CD14-positive monocyte (primary cell): ENCODE measurements around the gene STIM1. TPM values are rescaled to one million over a fixed set of nuclear protein-coding genes. Genes with fewer than 3 reads are reported as not detected.

Experiments
- DNase-seq, 3 donors: peaks; one replicate each; pipeline ENCODE4 v3.0.0-alpha.2; 2011 to 2022
- H2AFZ ChIP-seq: 2 replicates; pipeline ENCODE4 v1.6.0; 2012; ENCODE audit warnings: mild to moderate bottlenecking, low read depth, low read length, inconsistent platforms; ENCODE audit not compliant: insufficient read depth, poor library complexity, severe bottlenecking
- H3K27ac ChIP-seq, 2 donors: 1 replicate in 1 of 2; 2 replicates in 1 of 2; pipeline ENCODE4 v1.5.1; 2012 to 2013; ENCODE audit warnings: low read length in 2 of 2, control low read depth in 1 of 2, inconsistent platforms in 1 of 2, low read depth in 1 of 2, mild to moderate bottlenecking in 1 of 2
- H3K27me3 ChIP-seq, 2 donors: one replicate each; pipeline versions ENCODE4 v1.6.0 to v1.6.1; 2011 to 2013; ENCODE audit warnings: low read length in 2 of 2; ENCODE audit not compliant: control insufficient read depth in 2 of 2, insufficient read depth in 2 of 2
- H3K36me3 ChIP-seq, 2 donors: replicated peaks in 1 of 2; 1 replicate in 1 of 2; 2 replicates in 1 of 2; pipeline versions ENCODE4 v1.5.1 to v1.6.1; 2012 to 2013; ENCODE audit warnings: low read length in 2 of 2, control low read depth in 1 of 2, inconsistent platforms in 1 of 2, mild to moderate bottlenecking in 1 of 2; ENCODE audit not compliant: insufficient read depth in 2 of 2, control insufficient read depth in 1 of 2
- H3K4me1 ChIP-seq, 2 donors: 1 replicate in 1 of 2; 2 replicates in 1 of 2; pipeline versions ENCODE4 v1.5.1 to v1.6.1; 2012 to 2013; ENCODE audit warnings: low read length in 2 of 2, control low read depth in 1 of 2, inconsistent platforms in 1 of 2, mild to moderate bottlenecking in 1 of 2, moderate library complexity in 1 of 2; ENCODE audit not compliant: insufficient read depth in 2 of 2, control insufficient read depth in 1 of 2
- H3K4me2 ChIP-seq: replicated peaks from 2 replicates; pipeline ENCODE3; 2012; ENCODE audit warnings: low read length, moderate library complexity, mild to moderate bottlenecking; ENCODE audit not compliant: poor library complexity, severe bottlenecking; ENCODE audit errors: extremely low read depth
- H3K4me3 ChIP-seq, 3 experiments: fragments of 200-600 bp in 1 of 3; sonication (generic) in 1 of 3; replicated peaks in 1 of 3; 1 replicate in 2 of 3; 2 replicates in 1 of 3; pipeline ENCODE4 v1.5.1; 2011 to 2013; ENCODE audit warnings: low read length in 3 of 3, mild to moderate bottlenecking in 3 of 3, control low read depth in 2 of 3, low read depth in 2 of 3, inconsistent platforms in 1 of 3, moderate library complexity in 1 of 3
- H3K79me2 ChIP-seq: 2 replicates; pipeline ENCODE4 v1.6.0; 2012; ENCODE audit warnings: mild to moderate bottlenecking, control low read depth, inconsistent platforms, low read length, moderate library complexity; ENCODE audit not compliant: insufficient read depth
- H3K9ac ChIP-seq: 2 replicates; pipeline ENCODE4 v1.6.0; 2017; ENCODE audit warnings: low read length, mild to moderate bottlenecking; ENCODE audit not compliant: insufficient read depth, poor library complexity, severe bottlenecking
- H3K9me3 ChIP-seq, 2 donors: replicated peaks in 1 of 2; 1 replicate in 1 of 2; 2 replicates in 1 of 2; pipeline versions ENCODE4 v1.5.1 to v1.6.1; 2012 to 2013; ENCODE audit warnings: low read length in 2 of 2, control low read depth in 1 of 2; ENCODE audit not compliant: control insufficient read depth in 1 of 2, insufficient read depth in 1 of 2
- H4K20me1 ChIP-seq: 2 replicates; pipeline ENCODE4 v1.6.0; 2012; ENCODE audit warnings: mild to moderate bottlenecking, low read length, control low read depth, moderate library complexity; ENCODE audit not compliant: insufficient read depth
- H3K27ac Mint-ChIP-seq, 7 donors: one replicate each; pipeline ENCODE4 v1.8.0; 2020; ENCODE audit warnings: mild to moderate bottlenecking in 7 of 7, mixed read lengths in 7 of 7, moderate library complexity in 6 of 7, inconsistent platforms in 2 of 7
- H3K27me3 Mint-ChIP-seq, 3 donors: one replicate each; pipeline ENCODE4 v1.8.0; 2021 to 2022; ENCODE audit warnings: low read depth in 3 of 3, mild to moderate bottlenecking in 3 of 3, mixed read lengths in 3 of 3, moderate library complexity in 3 of 3, inconsistent platforms in 1 of 3
- H3K36me3 Mint-ChIP-seq, 2 donors: one replicate each; pipeline ENCODE4 v1.8.0; 2020; ENCODE audit warnings: mixed read lengths in 2 of 2, inconsistent platforms in 1 of 2, mild to moderate bottlenecking in 1 of 2
- H3K4me1 Mint-ChIP-seq: one replicate; pipeline ENCODE4 v1.8.0; 2020; ENCODE audit warnings: mild to moderate bottlenecking, mixed read lengths
- H3K4me3 Mint-ChIP-seq, 2 donors: one replicate each; pipeline ENCODE4 v1.8.0; 2020; ENCODE audit warnings: mild to moderate bottlenecking in 2 of 2, mixed read lengths in 2 of 2, moderate library complexity in 1 of 2
- H3K9me3 Mint-ChIP-seq, 7 donors: one replicate each; pipeline ENCODE4 v1.8.0; 2020 to 2022; ENCODE audit warnings: mixed read lengths in 7 of 7, mild to moderate bottlenecking in 6 of 7, moderate library complexity in 6 of 7, inconsistent platforms in 2 of 7
- CTCF ChIP-seq: fragments of 200-600 bp; IDR thresholded peaks from one replicate; pipeline ENCODE4 v1.8.0; 2022; ENCODE audit warnings: antibody characterized with exemption, mild to moderate bottlenecking
- WGBS: methylation state at CpG from one replicate; pipeline ENCODE4 v1.1.5; 2013; ENCODE audit warnings: missing lambda C conversion rate; ENCODE audit not compliant: insufficient coverage; 5-methylcytosine and 5-hydroxymethylcytosine counted together
- intact Hi-C, 2 donors: fragments of 100-400 bp; cut with micrococcal nuclease; formaldehyde crosslinking; loops; one replicate each; pipeline versions ENCODE4 v1.15.0 to v1.15.1; 2023
- polyA plus RNA-seq, 3 donors: library from polyadenylated mRNA; depleted of rRNA in 1 of 3; unstranded in 2 of 3; stranded (reverse) in 1 of 3; fragments of 300-500 nt in 2 of 3; fragments of >200 nt in 1 of 3; fragmentation: Illumina TruSeq in 2 of 3; gene quantifications; 1 replicate in 2 of 3; 2 replicates in 1 of 3; pipeline ENCODE4 v1.2.3, GENCODE V29; 2012 to 2021

STIM1 gene
- polyA plus RNA-seq, 3 donors = 14.0 to 68.6 (median 21.0) TPM

DNA sequence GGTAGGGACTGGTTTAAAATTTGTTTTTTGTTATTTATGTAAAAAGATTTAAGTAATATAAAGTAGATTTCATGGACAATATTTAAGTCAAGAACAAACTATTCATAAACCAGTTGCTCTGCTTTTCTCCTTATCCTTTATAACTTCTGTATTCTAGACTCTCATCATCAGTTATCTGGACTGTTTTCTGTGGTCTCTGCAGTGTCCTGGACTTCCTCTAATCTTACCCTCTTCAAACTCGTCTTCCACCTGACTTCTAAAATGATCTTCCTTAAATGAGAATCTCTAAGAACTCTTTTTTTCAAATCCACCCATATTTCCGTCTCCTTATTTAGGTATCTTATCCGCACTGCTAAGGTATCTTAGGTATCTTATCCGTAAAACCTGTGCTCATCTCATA is 247.2 kb downstream of the STIM1 start:
- H3K4me1 Mint-ChIP-seq = peaks cover 8% of the 10 kb centered on the region
- Histone ChIP-seq H3K79me2 (peaks cover 72% of the 10 kb centered on the region), H4K20me1 (no peaks in the 10 kb centered on the region), H3K27me3 (no peaks in the 10 kb centered on the region), H3K4me3 (no peak overlapping the region), H3K9ac (no peak overlapping the region), H3K9me3 (no peaks in the 10 kb centered on the region), H3K4me2 (no peak overlapping the region), H2AFZ (no peak overlapping the region), H3K4me1 (no peaks in the 10 kb centered on the region), H3K36me3 (peaks cover 16 to 56% of the 10 kb centered on the region in 2 donors), H3K27ac (no peak overlapping the region)
- H3K36me3 Mint-ChIP-seq = peaks cover 33 to 56% of the 10 kb centered on the region in 2 donors
- no peak for TF ChIP-seq CTCF
- DNase-seq = no peak
- H3K9me3 Mint-ChIP-seq = no peaks in the 10 kb centered on the region
- no peak overlapping the region for H3K4me3 Mint-ChIP-seq
- H3K27ac Mint-ChIP-seq = peak overlapping the region in 4 of 7 donors; percentile 7 to 74 (median 38)
- H3K27me3 Mint-ChIP-seq = no peaks in the 10 kb centered on the region
- intact Hi-C loops = no loop called here
- no CpG with 5 or more reads among the region's 4 CpGs for WGBS

DNA sequence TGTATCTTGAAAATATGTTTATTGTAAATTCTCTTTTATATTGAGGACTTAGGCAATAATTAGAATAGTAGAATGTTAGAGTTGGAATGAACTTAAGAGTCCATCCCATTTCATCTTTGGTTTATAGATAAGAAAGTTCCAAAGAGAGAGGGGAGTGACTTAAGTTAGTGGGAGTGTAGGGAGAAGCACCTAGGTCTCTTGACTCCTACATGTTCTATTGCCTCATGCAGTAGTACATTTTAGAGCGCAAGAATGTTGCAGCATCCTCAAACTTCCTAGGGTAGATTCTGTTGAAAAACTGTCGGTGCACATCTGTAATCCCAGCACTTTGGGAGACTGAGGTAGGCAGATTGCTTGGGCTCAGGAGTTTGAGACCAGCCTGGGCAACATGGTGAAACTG is 247.8 kb downstream of the STIM1 start:
- Histone ChIP-seq H3K9me3 (no peaks in the 10 kb centered on the region), H2AFZ (no peak overlapping the region), H3K4me1 (no peaks in the 10 kb centered on the region), H3K27me3 (no peaks in the 10 kb centered on the region), H3K9ac (no peak overlapping the region), H3K4me3 (no peak overlapping the region), H3K79me2 (peaks cover 66% of the 10 kb centered on the region), H3K27ac (no peak overlapping the region), H4K20me1 (no peaks in the 10 kb centered on the region), H3K4me2 (no peak overlapping the region), H3K36me3 (peaks cover 21 to 62% of the 10 kb centered on the region in 2 donors)
- Mint-ChIP-seq H3K4me1 (peaks cover 8% of the 10 kb centered on the region), H3K27ac (no peak overlapping the region), H3K9me3 (no peaks in the 10 kb centered on the region), H3K27me3 (no peaks in the 10 kb centered on the region), H3K36me3 (peaks cover 37 to 60% of the 10 kb centered on the region in 2 donors), H3K4me3 (no peak overlapping the region)
- 100% methylated on average over 1 of the region's 2 CpGs for WGBS
- no peak for TF ChIP-seq CTCF
- intact Hi-C loops = no loop called here
- no peak for DNase-seq
